Gastroesophageal sphincter (tissue), 3 donors: ENCODE data around the gene NISCH.

Source experiments
- POLR2A ChIP-seq, 2 donors: fragments of 450-650 bp; IDR thresholded peaks; one replicate each; pipeline ENCODE4 v1.6.1; 2017; ENCODE audit warnings: antibody characterized with exemption in 2 of 2, mild to moderate bottlenecking in 2 of 2, moderate library complexity in 1 of 2
- TF ChIP-seq, protein P1 (sequence below), 4 experiments: fragments of 200-600 bp in 2 of 4; fragments of 450-650 bp in 2 of 4; sonication (generic) in 1 of 4; IDR thresholded peaks; one replicate each; pipeline ENCODE4 v1.5.1; 2017 to 2019; ENCODE audit warnings: antibody characterized with exemption in 4 of 4, mild to moderate bottlenecking in 2 of 4, moderate library complexity in 2 of 4

DNA sequence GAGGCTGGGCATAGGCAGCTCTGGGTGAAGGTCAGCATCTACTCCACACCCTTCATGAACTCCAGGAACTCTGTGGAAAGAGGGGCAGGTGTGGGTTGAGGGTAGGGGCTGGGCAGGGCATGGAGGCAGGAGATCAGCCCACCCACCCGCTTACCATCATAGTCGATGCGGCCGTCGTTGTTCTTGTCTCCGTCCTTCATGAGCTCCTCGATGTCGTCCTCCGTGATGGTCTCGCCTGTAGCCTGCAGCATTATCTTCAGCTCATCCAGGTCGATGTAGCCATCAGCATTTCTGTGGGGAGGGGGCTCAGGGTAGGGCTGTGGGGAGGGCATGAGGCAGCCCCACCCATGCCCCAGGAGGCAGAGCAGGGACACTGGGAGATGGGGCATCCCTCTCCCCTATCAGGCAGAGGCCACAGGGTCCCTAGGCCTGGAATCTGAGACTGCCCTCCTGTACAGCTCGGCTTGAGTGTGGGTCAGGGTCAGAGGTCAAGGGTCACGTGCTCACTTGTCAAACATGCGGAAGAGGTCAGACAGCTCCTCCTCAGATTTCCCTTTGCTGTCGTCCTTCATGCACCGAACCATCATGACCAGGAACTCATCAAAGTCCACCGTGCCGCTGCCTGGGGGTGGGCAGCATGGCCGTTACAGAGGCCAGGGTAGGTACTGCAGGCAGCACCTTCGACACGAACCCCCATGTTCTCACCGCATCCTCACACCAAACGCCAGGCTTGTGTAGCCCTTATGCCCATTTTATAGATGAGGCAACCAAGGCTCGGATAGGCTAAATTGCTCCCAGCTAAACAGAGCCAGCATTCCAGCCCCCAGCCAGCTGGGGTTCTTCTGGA lies 3.9 kb upstream of the NISCH start:
- TF ChIP-seq, protein P1, sequence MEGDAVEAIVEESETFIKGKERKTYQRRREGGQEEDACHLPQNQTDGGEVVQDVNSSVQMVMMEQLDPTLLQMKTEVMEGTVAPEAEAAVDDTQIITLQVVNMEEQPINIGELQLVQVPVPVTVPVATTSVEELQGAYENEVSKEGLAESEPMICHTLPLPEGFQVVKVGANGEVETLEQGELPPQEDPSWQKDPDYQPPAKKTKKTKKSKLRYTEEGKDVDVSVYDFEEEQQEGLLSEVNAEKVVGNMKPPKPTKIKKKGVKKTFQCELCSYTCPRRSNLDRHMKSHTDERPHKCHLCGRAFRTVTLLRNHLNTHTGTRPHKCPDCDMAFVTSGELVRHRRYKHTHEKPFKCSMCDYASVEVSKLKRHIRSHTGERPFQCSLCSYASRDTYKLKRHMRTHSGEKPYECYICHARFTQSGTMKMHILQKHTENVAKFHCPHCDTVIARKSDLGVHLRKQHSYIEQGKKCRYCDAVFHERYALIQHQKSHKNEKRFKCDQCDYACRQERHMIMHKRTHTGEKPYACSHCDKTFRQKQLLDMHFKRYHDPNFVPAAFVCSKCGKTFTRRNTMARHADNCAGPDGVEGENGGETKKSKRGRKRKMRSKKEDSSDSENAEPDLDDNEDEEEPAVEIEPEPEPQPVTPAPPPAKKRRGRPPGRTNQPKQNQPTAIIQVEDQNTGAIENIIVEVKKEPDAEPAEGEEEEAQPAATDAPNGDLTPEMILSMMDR (IDR thresholded peaks at IDR 0.05), result no peak
- no peak for TF ChIP-seq POLR2A (IDR thresholded peaks at IDR 0.05)
